ENCODE results near the gene SST. TPM values are rescaled to one million over a fixed set of nuclear protein-coding genes. Genes with fewer than 3 reads are reported as not detected.

SST gene
- total and polyA plus RNA-seq, 2 of the 13 experiments (the other 11 are each of a cell fraction or from before 2014, with no cell fraction given) = not detected

- H3K27ac ChIP-seq (ENCODE audit: extremely low read length, insufficient read depth, low read length) = no peak within 1 kb of the TSS
- no peaks in the 10 kb centered on the region for H3K4me1 ChIP-seq (ENCODE audit: insufficient read depth, low read length)
- no peak within 1 kb of the TSS for H3K4me2 ChIP-seq (ENCODE audit: low read depth, low read length)
- BruUV-seq (replicated peaks) = no TSS peak
- H3K9me3 ChIP-seq (ENCODE audit: low read length) = no peaks in the 10 kb centered on the region
- ChIA-PET CTCF (ENCODE audit: low intra/inter-chr PET ratio, low total read pairs) (no interaction called here), POLR2A (no interaction called here)
- no peak for TF ChIP-seq POLR2A (IDR thresholded peaks at IDR 0.05; ENCODE audit: insufficient read depth in 1 of 2, low read depth in 2 of 2, low read length in 2 of 2)
- no peak for TF ChIP-seq PHF8 (CRISPR knock-in tag; IDR thresholded peaks at IDR 0.05)
- TF ChIP-seq, protein P1, sequence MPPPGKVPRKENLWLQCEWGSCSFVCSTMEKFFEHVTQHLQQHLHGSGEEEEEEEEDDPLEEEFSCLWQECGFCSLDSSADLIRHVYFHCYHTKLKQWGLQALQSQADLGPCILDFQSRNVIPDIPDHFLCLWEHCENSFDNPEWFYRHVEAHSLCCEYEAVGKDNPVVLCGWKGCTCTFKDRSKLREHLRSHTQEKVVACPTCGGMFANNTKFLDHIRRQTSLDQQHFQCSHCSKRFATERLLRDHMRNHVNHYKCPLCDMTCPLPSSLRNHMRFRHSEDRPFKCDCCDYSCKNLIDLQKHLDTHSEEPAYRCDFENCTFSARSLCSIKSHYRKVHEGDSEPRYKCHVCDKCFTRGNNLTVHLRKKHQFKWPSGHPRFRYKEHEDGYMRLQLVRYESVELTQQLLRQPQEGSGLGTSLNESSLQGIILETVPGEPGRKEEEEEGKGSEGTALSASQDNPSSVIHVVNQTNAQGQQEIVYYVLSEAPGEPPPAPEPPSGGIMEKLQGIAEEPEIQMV (CRISPR knock-in tag; IDR thresholded peaks at IDR 0.05; ENCODE audit: low read depth) = no peak
- TF ChIP-seq ZNF225 (CRISPR knock-in tag; IDR thresholded peaks at IDR 0.05) = no peak
- TF ChIP-seq CAMTA2 (CRISPR knock-in tag; IDR thresholded peaks at IDR 0.05; ENCODE audit: borderline replicate concordance) = no peak
- no peak for TF ChIP-seq ARID4A (CRISPR knock-in tag; IDR thresholded peaks at IDR 0.05; ENCODE audit: borderline replicate concordance)
- TF ChIP-seq ZNF431 (CRISPR knock-in tag; IDR thresholded peaks at IDR 0.05; ENCODE audit: borderline replicate concordance, low read depth) = no peak
- no peaks in the 10 kb centered on the region for H3K79me2 ChIP-seq (ENCODE audit: insufficient read depth, low read length)
- no peak within 1 kb of the TSS for H3K9ac ChIP-seq (ENCODE audit: insufficient read depth, low read depth, low read length)
- WGBS (ENCODE audit: low lambda C conversion rate) = 26% methylated on average over 4 of the region's 4 CpGs
- in situ Hi-C loops (cut with HindIII; ENCODE audit: extremely low pct_ligation_motif_present, low pct_unique_long_range_greater_than_20kb) = no loop called here
- no peak within 1 kb of the TSS for H3K4me3 ChIP-seq (replicated peaks in 1 of 3; ENCODE audit: insufficient read depth in 1 of 3, low read depth in 2 of 3, low read length in 3 of 3)
- no peak for DNase-seq (ENCODE audit: low spot score)
- H3K36me3 ChIP-seq (replicated peaks in 1 of 2; ENCODE audit: control insufficient read depth in 1 of 2, insufficient read depth in 2 of 2, low read length in 2 of 2) = no peaks in the 10 kb centered on the region
- H4K20me1 ChIP-seq (ENCODE audit: insufficient read depth, low read length) = no peaks in the 10 kb centered on the region
- no peak for ATAC-seq
- H3K27me3 ChIP-seq (ENCODE audit: control insufficient read depth in 1 of 2, insufficient read depth in 2 of 2, low read length in 2 of 2) = peaks cover 0 to 9% of the 10 kb centered on the region in 2 experiments; a peak in 1 of 5 replicates
- H2AFZ ChIP-seq (ENCODE audit: low read length) = no peak within 1 kb of the TSS
- FAIRE-seq = no peak
- intact Hi-C loops (cut with micrococcal nuclease; ENCODE audit: unreplicated experiment) = no loop called here
These were observed 32.4 kb upstream of the SST start, which contains the start of gene RTP2 for GRCh38 chr3:187702507-187703033. Gene RTP2, minus strand, starts transcription at chr3:187702557. Its CDS starts 429 bp downstream, at chr3:187702128.

All from HepG2 (cell line).